Limb (tissue), 2 donors: Measurements from ENCODE around the gene PCED1B.

Experiments
- DNase-seq, 2 donors: peaks; one replicate each; pipeline ENCODE4 v3.0.0-alpha.2; 2016; ENCODE audit errors: extremely low spot score in 2 of 2

Gene PCED1B

GRCh38 chr12:47120736-47121135 is 41.3 kb downstream of the PCED1B start:
- DNase-seq = no peak

GRCh38 chr12:47121146-47121545 is 41.7 kb downstream of the PCED1B start:
- no peak for DNase-seq

- DNase-seq = no peak
These were observed 43.2 kb downstream of the PCED1B start for GRCh38 chr12:47122602-47123001.

GRCh38 chr12:47123730-47124129 is 44.3 kb downstream of the PCED1B start:
- no peak for DNase-seq

- no peak for DNase-seq
These were observed 45.0 kb downstream of the PCED1B start for GRCh38 chr12:47124451-47124850.

- DNase-seq = no peak
These were observed 46.8 kb downstream of the PCED1B start for GRCh38 chr12:47126246-47126645.

GRCh38 chr12:47131011-47131410 is 51.6 kb downstream of the PCED1B start:
- no peak for DNase-seq

GRCh38 chr12:47134005-47134404 is 54.6 kb downstream of the PCED1B start:
- DNase-seq = no peak

- no peak for DNase-seq
These were observed 56.2 kb downstream of the PCED1B start for GRCh38 chr12:47135578-47135977.

- DNase-seq = no peak
These were observed 59.7 kb downstream of the PCED1B start for GRCh38 chr12:47139000-47139681.

- no peak for DNase-seq
These were observed 62.0 kb downstream of the PCED1B start for GRCh38 chr12:47141459-47141858.

GRCh38 chr12:47144769-47145168 is 65.3 kb downstream of the PCED1B start:
- DNase-seq = no peak

GRCh38 chr12:47145188-47145587 is 65.8 kb downstream of the PCED1B start:
- DNase-seq = no peak

GRCh38 chr12:47147739-47148138 is 68.3 kb downstream of the PCED1B start:
- DNase-seq = no peak

GRCh38 chr12:47149146-47149545 is 69.7 kb downstream of the PCED1B start:
- no peak for DNase-seq

GRCh38 chr12:47152095-47152494 is 72.7 kb downstream of the PCED1B start:
- DNase-seq = no peak

- DNase-seq = no peak
These were observed 76.2 kb downstream of the PCED1B start for GRCh38 chr12:47155457-47156166.

GRCh38 chr12:47156167-47156736 is 76.8 kb downstream of the PCED1B start:
- DNase-seq = no peak

GRCh38 chr12:47158792-47159191 is 79.4 kb downstream of the PCED1B start:
- DNase-seq = no peak

GRCh38 chr12:47159348-47159747 is 79.9 kb downstream of the PCED1B start:
- no peak for DNase-seq

GRCh38 chr12:47160316-47161244 is 81.2 kb downstream of the PCED1B start:
- DNase-seq = no peak

- no peak for DNase-seq
These were observed 84.7 kb downstream of the PCED1B start for GRCh38 chr12:47164116-47164515.
